ENCODE measurements around the gene UBE2D4.
"Not testable (repeated sequence)": the region's sequence is repeated elsewhere in the genome, so short reads cannot be mapped to it uniquely, and the experiment has no call there.

The UBE2D4 gene

DNA sequence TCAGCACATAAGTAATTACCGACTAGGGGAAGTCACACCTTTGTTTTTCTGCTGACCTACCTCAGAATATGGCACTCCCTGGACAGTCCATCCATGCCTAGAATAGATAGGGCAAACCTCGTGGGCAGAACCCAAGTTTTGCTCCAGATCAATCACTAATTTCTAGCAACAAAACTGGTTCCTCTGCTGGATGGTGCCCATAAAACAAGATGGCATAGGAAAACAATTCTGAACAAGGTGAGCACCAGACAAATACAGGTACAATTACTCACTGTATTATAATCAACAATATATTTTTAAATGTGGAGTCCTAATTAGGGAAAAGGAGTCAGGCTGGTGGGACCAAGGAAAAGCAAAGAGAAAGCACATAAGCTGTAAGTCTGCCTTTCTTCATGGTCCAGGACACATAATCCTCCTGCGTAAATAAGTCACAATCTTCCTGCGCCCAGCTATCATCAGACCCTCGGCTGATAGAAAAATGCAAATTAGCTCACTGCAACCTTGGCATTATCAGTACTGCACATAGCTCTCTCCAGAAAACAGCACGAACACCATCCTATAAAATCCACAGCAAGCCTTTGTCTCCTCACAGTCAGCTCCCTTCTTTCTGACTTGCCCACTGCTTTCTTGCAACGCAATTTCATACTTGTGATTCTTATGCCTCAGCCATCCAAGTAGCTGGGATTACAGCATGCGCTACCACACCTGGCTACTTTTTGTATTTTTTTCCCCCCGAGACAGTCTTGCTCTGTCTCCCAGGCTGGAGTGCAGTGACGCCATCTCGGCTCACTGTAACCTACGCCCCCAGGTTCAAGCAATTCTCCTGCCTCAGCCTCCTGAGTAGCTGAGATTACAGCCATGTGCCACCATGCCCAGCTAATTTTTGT lies 34.9 kb upstream of the UBE2D4 start:
- H3K36me3 ChIP-seq (ENCODE audit: control insufficient read depth, low read depth, low read length) = no peaks in the 10 kb centered on the region
- H3K4me3 ChIP-seq (ENCODE audit: low read length) = no peak overlapping the region
- no peaks in the 10 kb centered on the region for H3K27me3 ChIP-seq (ENCODE audit: control insufficient read depth, insufficient read depth, low read length)
- no peaks in the 10 kb centered on the region for H3K4me1 ChIP-seq (ENCODE audit: control insufficient read depth, low read depth, low read length)
- no peaks in the 10 kb centered on the region for H3K9me3 ChIP-seq (ENCODE audit: control insufficient read depth, low read depth, low read length)
- no peak overlapping the region for H3K27ac ChIP-seq (ENCODE audit: low read length)
- H3K9ac ChIP-seq (ENCODE audit: low read length) = no peak overlapping the region

DNA sequence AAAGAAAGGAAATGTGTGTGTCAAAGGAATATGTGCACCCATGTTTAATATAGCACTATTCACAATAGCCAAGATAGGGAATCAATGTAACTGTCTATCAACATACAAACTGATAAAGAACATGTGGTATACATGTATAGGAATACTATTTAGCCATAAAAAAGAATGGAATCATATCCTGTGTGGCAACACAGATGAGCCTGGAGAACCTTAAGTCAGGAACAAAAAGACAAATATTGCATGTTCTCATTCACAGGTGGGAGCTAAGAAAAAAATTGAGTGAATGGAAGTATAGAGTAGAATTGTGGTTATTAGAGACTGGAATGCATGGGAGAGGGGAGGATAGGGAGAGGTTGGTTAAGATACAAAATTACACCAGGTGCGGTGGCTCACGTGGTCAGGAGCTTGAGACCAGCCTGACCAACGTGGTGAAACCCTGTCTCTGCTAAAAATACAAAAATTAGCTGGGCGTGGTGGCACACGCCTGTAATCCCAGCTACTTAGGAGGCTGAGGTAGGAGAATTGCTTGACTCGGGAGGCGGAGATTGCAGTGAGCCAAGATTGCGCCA lies 30.3 kb upstream of the UBE2D4 start:
- Histone ChIP-seq H3K27me3 (ENCODE audit: control insufficient read depth, insufficient read depth, low read length) (no peaks in the 10 kb centered on the region), H3K9ac (ENCODE audit: low read length) (no peak overlapping the region), H3K4me3 (ENCODE audit: low read length) (no peak overlapping the region), H3K36me3 (ENCODE audit: control insufficient read depth, low read depth, low read length) (no peaks in the 10 kb centered on the region), H3K4me1 (ENCODE audit: control insufficient read depth, low read depth, low read length) (no peaks in the 10 kb centered on the region), H3K9me3 (ENCODE audit: control insufficient read depth, low read depth, low read length) (no peaks in the 10 kb centered on the region), H3K27ac (ENCODE audit: low read length) (no peak overlapping the region)

DNA sequence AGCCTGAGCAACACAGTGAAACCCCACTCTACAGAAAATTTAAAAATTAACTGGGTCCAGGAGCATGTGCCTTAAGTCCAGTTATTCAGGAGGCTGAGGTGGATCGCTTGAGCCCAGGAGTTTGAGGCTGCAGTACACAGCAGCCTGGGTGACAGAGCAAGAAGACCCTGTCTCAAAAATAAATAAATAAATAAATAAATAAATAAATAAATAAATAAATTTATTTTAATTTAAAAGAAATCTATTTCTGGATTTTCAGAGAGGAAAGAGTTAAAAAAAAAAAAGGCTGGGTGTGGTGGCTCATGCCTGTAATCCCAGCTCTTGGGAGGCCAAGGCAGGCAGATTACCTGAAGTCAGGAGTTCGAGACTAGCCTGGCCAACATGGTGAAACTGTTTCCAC lies 27.7 kb upstream of the UBE2D4 start:
- H3K4me3 ChIP-seq (ENCODE audit: low read length); H3K27ac ChIP-seq (ENCODE audit: low read length); H3K9me3 ChIP-seq (ENCODE audit: control insufficient read depth, low read depth, low read length); H3K27me3 ChIP-seq (ENCODE audit: control insufficient read depth, insufficient read depth, low read length); H3K36me3 ChIP-seq (ENCODE audit: control insufficient read depth, low read depth, low read length); H3K4me1 ChIP-seq (ENCODE audit: control insufficient read depth, low read depth, low read length); H3K9ac ChIP-seq (ENCODE audit: low read length): not testable (repeated sequence)

DNA sequence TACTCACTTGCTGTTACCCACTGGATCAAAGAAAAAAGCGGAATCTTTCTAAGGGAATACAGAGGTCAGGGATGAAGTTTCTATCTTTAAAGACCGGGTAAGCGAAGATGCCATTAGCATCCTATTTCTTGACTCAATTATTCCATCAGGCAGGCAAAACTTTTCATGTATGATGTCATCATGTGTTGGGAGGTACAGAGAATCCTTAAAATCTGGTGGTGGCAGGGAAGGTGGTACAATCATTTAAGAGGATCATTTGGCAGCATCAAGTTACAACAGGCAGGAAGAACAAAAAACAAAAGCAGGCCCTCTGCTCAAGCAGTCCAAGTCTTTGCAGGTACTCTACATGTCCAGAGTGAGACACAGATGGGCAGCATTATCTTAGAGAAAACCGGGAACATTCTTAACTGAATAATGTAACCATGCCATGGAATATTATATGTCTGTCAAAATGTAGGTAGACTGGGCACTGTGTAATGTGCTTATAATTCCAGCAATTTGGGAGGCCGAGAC lies 23.6 kb upstream of the UBE2D4 start:
- no peak overlapping the region for H3K9ac ChIP-seq (ENCODE audit: low read length)
- no peaks in the 10 kb centered on the region for H3K36me3 ChIP-seq (ENCODE audit: control insufficient read depth, low read depth, low read length)
- H3K4me1 ChIP-seq (ENCODE audit: control insufficient read depth, low read depth, low read length) = peaks cover 15% of the 10 kb centered on the region
- H3K4me3 ChIP-seq (ENCODE audit: low read length) = no peak overlapping the region
- H3K9me3 ChIP-seq (ENCODE audit: control insufficient read depth, low read depth, low read length) = no peaks in the 10 kb centered on the region
- H3K27ac ChIP-seq (ENCODE audit: low read length) = no peak overlapping the region
- H3K27me3 ChIP-seq (ENCODE audit: control insufficient read depth, insufficient read depth, low read length) = no peaks in the 10 kb centered on the region

DNA sequence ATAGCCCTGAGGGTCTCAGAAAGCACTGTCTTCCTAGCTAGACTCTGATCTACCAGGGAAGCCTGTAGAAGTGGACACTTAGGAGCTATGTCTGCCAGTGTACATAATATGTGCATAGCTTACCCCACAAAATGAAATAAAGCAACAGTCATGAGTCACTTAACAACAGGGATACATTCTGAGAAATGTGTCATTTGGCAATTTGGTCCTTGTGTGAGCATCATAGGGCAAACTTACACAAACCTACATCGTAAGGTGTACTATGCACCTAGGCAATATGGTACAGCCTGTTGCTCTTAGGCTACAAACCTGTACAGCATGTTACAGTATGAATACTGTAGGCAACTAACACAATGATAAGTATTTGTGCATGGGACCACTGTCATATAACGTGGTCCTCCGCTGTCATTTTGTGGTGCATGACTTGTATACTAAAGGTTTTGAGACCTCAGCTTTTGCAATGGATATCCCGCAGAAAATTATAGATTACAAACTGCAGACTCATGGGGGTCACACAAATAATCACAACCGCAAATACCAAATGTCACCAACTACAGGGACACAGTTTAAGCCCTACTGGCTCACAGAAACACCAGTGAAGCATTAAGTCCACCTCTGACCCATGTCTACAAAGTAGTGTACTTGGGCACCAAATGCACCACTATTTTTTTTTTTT lies 21.6 kb upstream of the UBE2D4 start:
- H3K9ac ChIP-seq (ENCODE audit: low read length) = no peak overlapping the region
- H3K4me1 ChIP-seq (ENCODE audit: control insufficient read depth, low read depth, low read length) = peaks cover 15% of the 10 kb centered on the region
- H3K9me3 ChIP-seq (ENCODE audit: control insufficient read depth, low read depth, low read length) = no peaks in the 10 kb centered on the region
- H3K27me3 ChIP-seq (ENCODE audit: control insufficient read depth, insufficient read depth, low read length) = no peaks in the 10 kb centered on the region
- no peak overlapping the region for H3K27ac ChIP-seq (ENCODE audit: low read length)
- no peaks in the 10 kb centered on the region for H3K36me3 ChIP-seq (ENCODE audit: control insufficient read depth, low read depth, low read length)
- H3K4me3 ChIP-seq (ENCODE audit: low read length) = peak overlapping the region; percentile 74

DNA sequence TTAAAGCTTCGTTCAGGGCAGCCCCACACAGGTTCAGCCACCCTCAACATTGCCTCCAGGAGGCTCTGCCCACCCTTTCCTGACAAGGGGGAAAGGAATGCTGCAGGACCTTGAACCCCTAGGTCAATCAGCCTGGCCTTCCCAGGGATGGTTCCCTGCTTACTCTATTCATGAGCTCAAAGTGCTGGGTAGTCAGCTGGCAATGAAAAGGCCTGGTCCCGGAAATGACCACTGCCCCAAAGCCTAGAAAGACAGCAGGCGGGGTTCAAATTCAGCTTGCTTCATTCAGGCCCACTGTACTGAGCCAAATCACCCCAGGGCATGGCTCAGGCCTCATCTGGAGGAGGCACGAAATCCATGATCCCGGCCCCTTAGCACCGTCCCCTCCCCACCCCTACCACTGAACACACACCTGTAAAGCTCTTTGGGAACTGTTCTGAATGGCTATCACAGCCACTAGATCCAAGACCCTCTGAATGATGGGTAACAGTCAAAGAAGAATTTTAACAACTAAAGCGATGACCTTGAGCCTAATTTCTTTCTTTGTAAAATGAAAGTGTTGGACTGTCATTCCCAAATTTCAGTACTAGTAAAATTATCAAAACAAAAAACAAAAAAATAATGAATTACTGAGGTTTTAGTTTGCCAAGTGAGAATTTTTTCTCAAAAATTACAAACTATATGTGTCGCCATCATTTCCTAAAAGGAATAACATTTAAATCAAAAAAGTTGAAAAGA lies 20.9 kb upstream of the UBE2D4 start:
- H3K36me3 ChIP-seq (ENCODE audit: control insufficient read depth, low read depth, low read length) = no peaks in the 10 kb centered on the region
- peaks cover 15% of the 10 kb centered on the region for H3K4me1 ChIP-seq (ENCODE audit: control insufficient read depth, low read depth, low read length)
- no peaks in the 10 kb centered on the region for H3K9me3 ChIP-seq (ENCODE audit: control insufficient read depth, low read depth, low read length)
- H3K4me3 ChIP-seq (ENCODE audit: low read length) = peak overlapping the region; percentile 74
- peak overlapping the region; percentile 46 for H3K9ac ChIP-seq (ENCODE audit: low read length)
- H3K27me3 ChIP-seq (ENCODE audit: control insufficient read depth, insufficient read depth, low read length) = no peaks in the 10 kb centered on the region
- H3K27ac ChIP-seq (ENCODE audit: low read length) = no peak overlapping the region

DNA sequence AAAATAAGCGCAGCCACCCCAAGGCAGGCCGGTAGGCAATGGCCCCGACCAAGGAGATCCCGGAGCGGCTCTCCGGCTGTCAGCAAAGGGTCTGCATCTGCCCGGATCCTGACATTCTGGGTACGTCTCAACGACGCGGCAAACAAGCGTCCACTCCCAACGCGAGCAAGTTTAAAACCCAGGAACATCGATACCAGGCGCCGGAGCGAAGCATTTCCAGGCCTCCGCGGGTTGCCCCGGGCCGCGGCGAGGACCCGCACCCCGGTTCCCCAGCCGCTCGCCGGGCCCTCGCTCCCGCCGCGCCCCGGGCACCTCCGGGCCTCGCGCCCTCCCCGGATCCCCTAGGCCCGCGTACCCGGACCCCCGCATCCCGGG lies 20.3 kb upstream of the UBE2D4 start:
- Histone ChIP-seq H3K36me3 (ENCODE audit: control insufficient read depth, low read depth, low read length) (no peaks in the 10 kb centered on the region), H3K27ac (ENCODE audit: low read length) (no peak overlapping the region), H3K9ac (ENCODE audit: low read length) (peak overlapping the region; percentile 46), H3K4me3 (ENCODE audit: low read length) (peak overlapping the region; percentile 74), H3K27me3 (ENCODE audit: control insufficient read depth, insufficient read depth, low read length) (no peaks in the 10 kb centered on the region), H3K4me1 (ENCODE audit: control insufficient read depth, low read depth, low read length) (peaks cover 15% of the 10 kb centered on the region), H3K9me3 (ENCODE audit: control insufficient read depth, low read depth, low read length) (no peaks in the 10 kb centered on the region)

DNA sequence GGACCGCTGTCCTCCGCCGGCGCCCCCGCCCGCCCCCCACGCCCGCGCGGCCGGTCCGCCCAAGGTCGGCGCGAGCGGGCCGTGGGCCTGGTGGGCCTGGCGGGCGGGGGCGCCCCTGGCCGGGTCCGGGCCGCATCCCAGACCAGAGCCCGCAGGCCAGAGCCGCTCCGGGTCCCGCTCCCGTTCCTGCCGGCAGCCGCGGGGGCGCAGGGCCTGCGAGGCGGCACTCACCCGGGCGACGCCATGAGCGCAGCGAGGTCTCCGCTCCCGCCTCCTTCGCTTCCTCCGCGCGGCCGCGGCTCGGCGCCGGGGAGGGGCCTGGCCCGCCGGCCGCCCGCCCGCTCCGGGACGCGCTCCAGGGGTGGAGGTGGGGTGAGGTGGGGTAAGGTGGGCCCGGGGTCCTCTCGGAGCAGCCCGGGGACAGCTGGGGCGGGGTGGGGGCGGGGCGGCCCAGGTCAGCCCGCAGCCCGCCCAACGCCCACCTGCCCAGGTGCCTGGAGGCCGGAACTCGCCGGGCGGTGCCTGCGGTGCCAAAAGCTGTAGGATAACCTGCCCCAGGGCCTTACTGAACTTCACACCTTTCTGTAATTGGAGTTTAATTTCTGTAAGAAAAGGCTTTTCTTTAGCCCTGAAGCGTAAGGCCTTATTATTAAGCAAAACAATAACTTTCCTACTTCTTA lies 19.8 kb upstream of the UBE2D4 start, which contains the start of gene URGCP:
Gene URGCP, minus strand, starts transcription at position 266 of the 680 bp plus-strand sequence. Its CDS starts 21 bp downstream, at position 245.
- Histone ChIP-seq H3K4me1 (ENCODE audit: control insufficient read depth, low read depth, low read length) (peaks cover 12% of the 10 kb centered on the region), H3K27ac (ENCODE audit: low read length) (no peak within 1 kb of the TSS), H3K27me3 (ENCODE audit: control insufficient read depth, insufficient read depth, low read length) (no peaks in the 10 kb centered on the region), H3K9ac (ENCODE audit: low read length) (peak within 1 kb of the TSS; percentile 53), H3K9me3 (ENCODE audit: control insufficient read depth, low read depth, low read length) (no peaks in the 10 kb centered on the region), H3K4me3 (ENCODE audit: low read length) (peak within 1 kb of the TSS; percentile 74), H3K36me3 (ENCODE audit: control insufficient read depth, low read depth, low read length) (no peaks in the 10 kb centered on the region)

DNA sequence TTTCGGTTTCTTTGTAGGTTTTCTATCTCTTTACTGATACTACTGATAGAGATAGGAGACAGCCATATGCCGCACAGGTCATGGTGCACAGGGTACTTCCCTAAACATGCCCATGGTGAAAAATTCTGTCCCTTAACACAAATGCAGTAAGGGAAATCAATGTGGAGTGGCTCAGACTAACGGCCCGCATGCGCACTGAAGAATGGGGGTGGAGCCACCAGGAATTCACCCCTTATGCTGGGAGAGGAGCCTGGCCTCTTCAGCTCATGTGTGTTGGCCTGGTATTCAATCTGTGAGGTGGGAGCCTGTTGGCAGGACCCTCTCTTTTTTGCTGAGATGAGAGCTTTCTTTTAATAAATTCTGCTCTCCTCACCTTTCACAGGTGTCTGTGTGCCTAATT lies 11.4 kb upstream of the UBE2D4 start:
- H3K27me3 ChIP-seq (ENCODE audit: control insufficient read depth, insufficient read depth, low read length) = no peaks in the 10 kb centered on the region
- peaks cover 4% of the 10 kb centered on the region for H3K4me1 ChIP-seq (ENCODE audit: control insufficient read depth, low read depth, low read length)
- no peaks in the 10 kb centered on the region for H3K36me3 ChIP-seq (ENCODE audit: control insufficient read depth, low read depth, low read length)

DNA sequence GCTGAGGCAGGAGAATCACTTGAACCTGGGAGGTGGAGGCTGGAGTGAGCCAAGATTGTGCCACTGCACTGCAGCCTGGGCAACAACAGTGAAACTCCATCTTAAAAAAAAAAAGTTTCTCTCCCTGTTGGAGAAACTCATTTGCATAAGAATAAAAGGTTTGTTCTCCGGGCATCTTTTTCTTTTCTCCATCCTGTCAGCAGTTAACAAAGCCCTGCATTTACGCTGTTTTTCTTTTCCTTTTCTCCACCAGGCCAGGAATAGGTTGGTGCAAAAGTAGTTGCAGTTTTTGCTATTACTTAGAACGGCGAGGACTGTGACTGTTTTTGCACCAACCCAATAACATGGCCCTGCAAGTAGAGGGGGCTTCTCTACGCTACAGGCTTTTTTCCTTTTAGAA lies 10.3 kb upstream of the UBE2D4 start:
- Histone ChIP-seq H3K4me3 (ENCODE audit: low read length) (no peak overlapping the region), H3K9ac (ENCODE audit: low read length) (no peak overlapping the region)

More for the DNA sequence above, 11.4 kb upstream of the UBE2D4 start:
- Histone ChIP-seq H3K4me3 (ENCODE audit: low read length) (no peak overlapping the region), H3K9ac (ENCODE audit: low read length) (no peak overlapping the region), H3K9me3 (ENCODE audit: control insufficient read depth, low read depth, low read length) (no peaks in the 10 kb centered on the region), H3K27ac (ENCODE audit: low read length) (no peak overlapping the region)

More for the DNA sequence above, 10.3 kb upstream of the UBE2D4 start:
- Histone ChIP-seq H3K27ac (ENCODE audit: low read length) (no peak overlapping the region), H3K27me3 (ENCODE audit: control insufficient read depth, insufficient read depth, low read length) (no peaks in the 10 kb centered on the region), H3K4me1 (ENCODE audit: control insufficient read depth, low read depth, low read length) (peaks cover 4% of the 10 kb centered on the region), H3K36me3 (ENCODE audit: control insufficient read depth, low read depth, low read length) (no peaks in the 10 kb centered on the region), H3K9me3 (ENCODE audit: control insufficient read depth, low read depth, low read length) (no peaks in the 10 kb centered on the region)

Measured in iPS-18a (cell line).